ENCODE measurements around the gene CD48.

The CD48 gene

GRCh38 chr1:160641323-160642280, 70.0 kb downstream of the CD48 start:
- Histone ChIP-seq H3K79me2 (ENCODE audit: control insufficient read depth, low read length) (no peaks in the 10 kb centered on the region), H3F3A (ENCODE audit: control insufficient read depth, insufficient read depth) (no peaks in the 10 kb centered on the region), H3K36me3 (ENCODE audit: control insufficient read depth, low read length) (no peaks in the 10 kb centered on the region), H3K27me3 (ENCODE audit: control insufficient read depth, low read length) (no peaks in the 10 kb centered on the region), H3K9me2 (replicated peaks; ENCODE audit: control insufficient read depth, low read length) (no peaks in the 10 kb centered on the region), H3K4me3 (ENCODE audit: low read length) (no peak overlapping the region), H3K9me3 (ENCODE audit: control insufficient read depth, insufficient read depth, low read length) (no peaks in the 10 kb centered on the region), H3K4me1 (ENCODE audit: control insufficient read depth, low read length) (peaks cover 49% of the 10 kb centered on the region), H3K4me2 (ENCODE audit: low read length) (peak overlapping the region; percentile 25), H3K27ac (ENCODE audit: low read depth, low read length) (no peak overlapping the region), H4K20me1 (ENCODE audit: control insufficient read depth, insufficient read depth, low read depth, low read length) (no peaks in the 10 kb centered on the region)
- TF ChIP-seq EZH2phosphoT487 (IDR thresholded peaks at IDR 0.05; ENCODE audit: borderline replicate concordance, low read length) (no peak), CTCF (IDR thresholded peaks at IDR 0.05; ENCODE audit: low read depth, low read length, poor library complexity, severe bottlenecking) (no peak)

- Histone ChIP-seq H3K27ac (ENCODE audit: low read depth, low read length) (no peak overlapping the region), H3K27me3 (ENCODE audit: control insufficient read depth, low read length) (no peaks in the 10 kb centered on the region), H3K4me3 (ENCODE audit: low read length) (no peak overlapping the region), H3K9me3 (ENCODE audit: control insufficient read depth, insufficient read depth, low read length) (no peaks in the 10 kb centered on the region), H3F3A (ENCODE audit: control insufficient read depth, insufficient read depth) (no peaks in the 10 kb centered on the region), H4K20me1 (ENCODE audit: control insufficient read depth, insufficient read depth, low read depth, low read length) (no peaks in the 10 kb centered on the region), H3K4me1 (ENCODE audit: control insufficient read depth, low read length) (peaks cover 40% of the 10 kb centered on the region), H3K36me3 (ENCODE audit: control insufficient read depth, low read length) (no peaks in the 10 kb centered on the region), H3K79me2 (ENCODE audit: control insufficient read depth, low read length) (no peaks in the 10 kb centered on the region), H3K4me2 (ENCODE audit: low read length) (no peak overlapping the region), H3K9me2 (replicated peaks; ENCODE audit: control insufficient read depth, low read length) (no peaks in the 10 kb centered on the region)
- TF ChIP-seq EZH2phosphoT487 (IDR thresholded peaks at IDR 0.05; ENCODE audit: borderline replicate concordance, low read length) = no peak
- no peak for TF ChIP-seq CTCF (IDR thresholded peaks at IDR 0.05; ENCODE audit: low read depth, low read length, poor library complexity, severe bottlenecking)
These were observed 71.1 kb downstream of the CD48 start for GRCh38 chr1:160640359-160641123.

- H4K20me1 ChIP-seq (ENCODE audit: control insufficient read depth, insufficient read depth, low read depth, low read length) = no peaks in the 10 kb centered on the region
- no peak overlapping the region for H3K27ac ChIP-seq (ENCODE audit: low read depth, low read length)
These were observed 72.0 kb downstream of the CD48 start for GRCh38 chr1:160639652-160640051.

More at GRCh38 chr1:160639652-160640051, 72.0 kb downstream of the CD48 start:
- no peaks in the 10 kb centered on the region for H3K9me3 ChIP-seq (ENCODE audit: control insufficient read depth, insufficient read depth, low read length)
- H3K9me2 ChIP-seq (replicated peaks; ENCODE audit: control insufficient read depth, low read length) = no peaks in the 10 kb centered on the region
- peaks cover 40% of the 10 kb centered on the region for H3K4me1 ChIP-seq (ENCODE audit: control insufficient read depth, low read length)
- no peak overlapping the region for H3K4me3 ChIP-seq (ENCODE audit: low read length)
- H3K4me2 ChIP-seq (ENCODE audit: low read length) = no peak overlapping the region
- H3K79me2 ChIP-seq (ENCODE audit: control insufficient read depth, low read length) = no peaks in the 10 kb centered on the region
- no peaks in the 10 kb centered on the region for H3K27me3 ChIP-seq (ENCODE audit: control insufficient read depth, low read length)
- H3F3A ChIP-seq (ENCODE audit: control insufficient read depth, insufficient read depth) = no peaks in the 10 kb centered on the region
- no peaks in the 10 kb centered on the region for H3K36me3 ChIP-seq (ENCODE audit: control insufficient read depth, low read length)
- TF ChIP-seq EZH2phosphoT487 (IDR thresholded peaks at IDR 0.05; ENCODE audit: borderline replicate concordance, low read length) = no peak
- no peak for TF ChIP-seq CTCF (IDR thresholded peaks at IDR 0.05; ENCODE audit: low read depth, low read length, poor library complexity, severe bottlenecking)

Measured in DOHH2 (cell line).